HG02571 (cell line): Measurements from ENCODE around the gene PITX1.

Experiments used
- ATAC-seq: cut with Tn5 transposase; IDR thresholded peaks from one replicate; pipeline ENCODE4 v1.9.1; 2021; ENCODE audit warnings: mild to moderate bottlenecking, moderate library complexity; ENCODE audit not compliant: unreplicated experiment

PITX1 gene

DNA sequence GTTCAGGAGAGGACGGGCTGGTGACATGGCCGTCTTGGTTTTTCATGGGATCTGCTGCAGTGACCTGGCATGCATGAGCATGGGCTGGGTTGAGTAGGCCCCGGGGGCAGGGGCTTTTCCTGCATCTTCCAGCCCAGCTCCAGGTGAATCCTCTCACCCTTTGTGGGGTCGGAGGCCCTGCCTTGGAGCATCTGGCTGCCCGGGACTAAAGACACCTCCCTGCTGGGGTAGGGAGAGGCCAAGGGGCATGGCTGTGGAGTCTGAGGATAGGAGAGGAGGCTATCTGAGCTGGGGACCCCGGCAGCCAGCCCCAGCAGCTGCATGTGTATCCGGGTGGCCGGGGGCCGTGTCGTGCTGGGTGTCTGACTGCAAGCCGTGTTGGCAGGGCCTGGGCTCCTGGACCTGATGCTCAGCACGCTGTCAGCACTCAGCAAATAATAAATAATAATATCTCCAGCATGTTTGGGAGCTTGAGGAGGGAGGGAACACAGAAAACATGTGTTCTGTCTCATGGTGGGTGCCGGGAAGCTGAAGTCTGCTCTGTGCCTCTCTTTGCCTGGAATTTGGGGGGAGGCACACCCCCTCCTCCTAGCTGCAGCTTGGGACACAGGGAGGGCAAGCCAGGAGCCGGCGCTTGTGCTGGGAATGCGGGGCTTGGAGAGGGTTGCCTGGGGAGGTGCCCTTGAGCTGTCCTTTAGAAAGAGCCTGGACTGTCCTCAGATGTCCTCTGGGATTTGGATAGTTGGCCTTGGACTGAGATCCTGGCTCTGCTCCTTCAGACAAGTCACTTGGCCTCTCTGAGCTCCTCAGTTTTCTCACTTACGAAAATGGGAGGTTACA lies 28.4 kb upstream of the PITX1 start:
- no peak for ATAC-seq

- ATAC-seq, result no peak
These were observed 27.0 kb upstream of the PITX1 start for GRCh38 chr5:135061001-135061400.

DNA sequence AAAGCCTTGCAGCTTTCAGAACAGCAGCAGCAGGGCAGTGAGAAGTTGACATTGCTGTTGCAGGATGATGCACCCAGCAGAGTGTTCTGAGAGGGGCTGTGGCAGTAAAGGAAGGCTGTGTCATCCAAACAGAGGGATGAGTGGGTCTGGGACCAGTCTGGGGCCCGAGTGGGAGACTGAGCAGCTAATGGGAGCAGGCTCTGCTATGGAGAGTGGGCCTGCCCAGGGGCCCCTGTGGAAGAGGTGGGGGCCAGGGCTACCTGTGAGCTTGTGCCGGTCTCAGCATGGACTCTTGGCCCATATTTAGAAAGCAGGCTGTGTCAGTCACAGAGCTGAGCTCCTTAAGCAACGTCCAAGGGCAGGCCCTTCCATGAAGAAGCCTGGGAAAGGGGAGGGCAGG lies 26.0 kb upstream of the PITX1 start:
- ATAC-seq, result no peak

DNA sequence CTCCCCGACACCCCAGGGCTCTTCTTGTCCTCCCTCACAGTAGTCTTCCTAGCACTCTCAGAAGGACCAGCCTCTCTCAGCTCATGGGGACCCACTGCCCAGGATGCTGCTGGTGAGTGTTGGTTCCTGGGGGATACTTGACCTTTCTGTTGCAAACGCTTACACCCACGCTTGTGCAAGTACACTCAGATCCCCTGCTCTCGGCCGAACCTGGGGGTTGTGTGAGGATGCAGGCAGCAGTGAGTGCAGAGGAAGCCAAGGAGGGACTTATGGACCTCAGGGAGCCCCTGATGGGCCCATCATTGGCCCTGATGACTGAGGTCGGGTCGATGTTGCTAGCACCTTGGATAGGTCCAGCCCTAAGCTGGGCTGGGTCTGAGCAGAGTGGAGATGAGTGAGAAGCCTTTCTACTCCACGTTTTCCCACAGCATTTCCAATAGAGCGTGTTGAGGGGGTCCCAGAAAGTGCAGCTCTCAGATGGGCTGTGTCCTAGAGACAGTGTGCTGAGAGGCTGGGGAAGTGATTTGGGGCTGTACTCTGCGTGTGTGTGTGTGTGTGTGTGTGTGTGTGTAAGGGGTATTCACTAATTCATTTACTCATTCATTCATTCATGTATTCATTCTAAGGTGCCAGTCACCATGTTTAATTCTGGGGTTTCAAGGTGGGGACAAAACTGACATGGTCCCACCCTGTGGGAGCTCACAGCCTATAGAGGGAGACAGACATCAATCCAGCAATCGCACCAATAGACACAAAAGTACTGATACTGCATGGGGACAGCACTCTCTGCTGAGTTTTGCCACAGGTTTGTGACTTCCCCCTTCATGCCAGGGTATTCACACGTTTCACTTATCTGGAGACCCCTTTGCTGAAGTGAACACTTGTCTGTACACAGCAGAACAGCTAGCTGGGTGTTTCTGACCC lies 25.2 kb upstream of the PITX1 start:
- ATAC-seq, result no peak

- no peak for ATAC-seq
These were observed 24.3 kb upstream of the PITX1 start for GRCh38 chr5:135058331-135058732.

DNA sequence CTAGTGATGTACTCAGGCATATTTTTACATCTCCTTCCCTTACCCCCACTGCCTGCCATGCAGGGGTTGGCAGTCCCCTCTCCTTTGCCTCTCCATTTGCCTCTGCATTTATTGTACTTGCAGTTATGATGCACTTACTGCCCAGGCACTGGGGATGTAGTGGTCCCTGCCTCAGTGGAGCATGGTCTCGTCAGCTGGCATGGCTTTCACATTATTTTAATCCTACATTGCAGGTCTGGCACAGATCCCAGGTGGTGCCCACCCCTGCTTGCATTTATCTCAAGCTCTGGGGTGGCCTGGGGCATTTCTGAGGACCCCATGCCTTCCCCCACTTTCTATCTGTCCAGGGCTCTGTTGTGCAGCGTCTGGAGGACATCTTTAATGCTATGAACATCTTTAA lies 23.2 kb upstream of the PITX1 start:
- ATAC-seq, result no peak

DNA sequence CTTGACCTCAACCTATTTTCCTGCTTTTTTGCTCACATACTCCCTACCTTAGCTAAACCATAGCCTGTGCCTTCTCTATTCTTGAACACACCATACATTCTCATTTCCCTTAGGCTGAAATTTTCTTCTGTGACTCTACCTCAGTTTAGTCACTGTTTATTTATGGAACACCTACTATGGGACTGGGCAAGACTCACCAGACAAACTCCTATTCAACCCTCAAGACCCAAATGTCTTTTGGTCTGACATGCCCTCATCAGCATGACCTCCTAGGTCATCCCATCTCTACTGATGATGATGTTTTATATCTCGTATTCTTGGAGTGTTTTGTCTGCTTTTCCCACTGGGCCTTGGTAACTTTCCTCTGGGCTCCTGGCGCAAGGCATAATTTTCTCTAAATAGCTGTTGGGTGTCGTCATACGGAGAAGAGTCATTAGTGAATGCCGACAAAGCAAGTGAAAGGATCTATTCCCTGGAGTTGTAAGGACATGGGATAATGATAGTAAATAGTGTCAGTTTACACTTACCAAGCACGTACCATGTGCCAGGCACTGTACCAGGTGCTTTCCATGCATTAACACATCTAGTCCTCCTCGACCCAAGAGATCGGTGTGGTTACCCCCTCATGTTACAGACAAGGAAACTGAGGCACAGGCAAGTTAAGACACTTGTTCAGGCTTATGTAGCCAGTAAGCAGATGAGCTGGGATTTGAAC lies 22.4 kb upstream of the PITX1 start:
- ATAC-seq, result no peak

- no peak for ATAC-seq
These were observed 21.4 kb upstream of the PITX1 start for GRCh38 chr5:135055396-135055795.

GRCh38 chr5:135054546-135054945 lies 20.5 kb upstream of the PITX1 start:
- ATAC-seq, result no peak

- ATAC-seq, result no peak
These were observed 20.0 kb upstream of the PITX1 start for GRCh38 chr5:135053989-135054388.

DNA sequence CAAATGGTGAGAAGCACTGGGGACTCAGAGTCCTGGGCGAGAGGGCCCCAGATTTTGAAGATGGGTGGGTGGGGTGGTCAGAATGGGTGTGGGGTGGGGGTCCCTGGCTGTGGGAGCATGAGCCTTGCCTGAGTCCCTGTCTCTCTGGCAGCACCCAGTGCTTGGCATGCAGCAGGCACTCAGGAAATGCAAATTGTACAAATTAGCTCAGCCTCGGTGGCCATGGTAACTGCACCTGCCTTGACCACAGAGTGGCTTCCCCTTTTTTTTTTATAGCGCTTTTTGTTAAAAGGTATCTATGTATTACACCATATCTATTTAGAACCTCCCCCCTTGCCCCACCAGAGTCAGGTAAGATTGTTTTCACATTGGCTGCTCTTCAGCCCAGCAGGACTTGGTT lies 19.2 kb upstream of the PITX1 start:
- ATAC-seq, result peak; percentile 86

DNA sequence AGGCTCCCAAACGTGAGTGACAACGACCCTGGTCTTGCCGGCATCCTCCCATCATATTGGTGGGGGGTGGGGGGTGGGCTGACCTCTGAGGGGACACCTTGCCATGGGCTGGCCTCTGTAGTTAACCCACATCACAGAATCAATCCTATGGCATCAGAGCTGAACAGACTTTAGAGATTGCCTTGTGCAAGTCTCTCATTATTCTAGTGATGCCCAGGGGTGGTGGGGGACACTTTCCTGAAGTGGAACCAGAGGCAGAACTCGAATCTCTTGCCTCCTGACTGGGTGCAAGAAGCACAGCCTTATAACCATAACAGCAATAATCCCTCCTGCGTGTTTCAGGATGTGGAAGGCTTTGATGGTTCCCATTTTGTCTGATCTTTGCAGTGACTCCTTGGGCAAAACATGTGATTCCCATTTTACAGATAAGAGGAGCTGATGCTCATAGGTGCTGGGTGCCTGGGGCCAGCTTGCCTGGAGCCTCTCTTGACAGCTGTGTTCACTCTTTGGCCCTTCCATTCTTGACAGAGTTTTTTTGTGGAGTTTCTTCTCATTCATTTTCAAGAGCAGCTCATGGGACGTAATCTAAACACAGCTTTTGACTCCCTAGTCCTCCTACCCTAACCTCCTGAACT lies 18.6 kb upstream of the PITX1 start:
- no peak for ATAC-seq

GRCh38 chr5:135051872-135052271 lies 17.8 kb upstream of the PITX1 start:
- ATAC-seq, result no peak

- ATAC-seq, result no peak
These were observed 17.4 kb upstream of the PITX1 start for GRCh38 chr5:135051399-135051798.

GRCh38 chr5:135050244-135050767 lies 16.3 kb upstream of the PITX1 start:
- no peak for ATAC-seq

- no peak for ATAC-seq
These were observed 14.9 kb upstream of the PITX1 start for GRCh38 chr5:135048930-135049329.

GRCh38 chr5:135048286-135048685 lies 14.3 kb upstream of the PITX1 start:
- ATAC-seq, result no peak

GRCh38 chr5:135047347-135047695 lies 13.3 kb upstream of the PITX1 start:
- ATAC-seq, result no peak

DNA sequence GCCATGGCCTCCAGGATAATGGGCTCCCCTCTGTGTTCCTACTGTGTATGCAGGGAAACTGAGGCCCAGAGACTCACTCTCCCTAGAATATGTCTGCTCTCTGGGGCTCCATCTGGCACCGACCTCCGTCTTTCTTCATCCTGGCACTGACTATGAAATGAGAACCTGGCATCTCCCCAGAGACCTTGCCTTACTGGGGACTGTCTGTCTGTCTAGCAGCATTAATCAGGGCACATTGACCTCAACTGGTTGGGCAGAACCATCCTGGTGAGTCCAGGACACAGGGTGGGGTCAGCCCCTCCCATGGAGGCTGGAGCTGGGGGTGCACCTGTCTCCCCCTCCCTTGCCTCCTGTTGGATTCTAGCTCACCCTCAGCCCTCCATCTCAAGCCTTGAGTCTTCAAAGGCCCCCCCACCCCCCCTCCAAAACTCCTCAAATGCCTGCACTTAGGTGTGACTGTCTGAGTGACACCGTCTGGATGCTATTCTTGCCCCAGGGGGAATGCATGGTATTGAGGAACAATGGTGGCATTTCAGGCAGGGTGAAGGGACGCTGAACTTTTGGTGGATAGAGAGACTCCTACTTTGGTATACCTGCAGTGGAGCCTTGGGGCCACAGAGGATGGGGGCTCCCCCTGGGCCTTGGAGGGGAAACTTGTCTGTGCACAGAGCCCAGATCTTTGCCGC lies 12.8 kb upstream of the PITX1 start:
- no peak for ATAC-seq

- no peak for ATAC-seq
These were observed 11.5 kb upstream of the PITX1 start for GRCh38 chr5:135045488-135045887.
